ENCODE results near the gene MACROH2A2. TPM values are rescaled to one million over a fixed set of nuclear protein-coding genes. Genes with fewer than 3 reads are reported as not detected.

Gene MACROH2A2
- total and polyA plus RNA-seq, 2 of the 4 experiments (the other 2 are of a cell fraction), result 16.1 to 17.4 TPM

DNA sequence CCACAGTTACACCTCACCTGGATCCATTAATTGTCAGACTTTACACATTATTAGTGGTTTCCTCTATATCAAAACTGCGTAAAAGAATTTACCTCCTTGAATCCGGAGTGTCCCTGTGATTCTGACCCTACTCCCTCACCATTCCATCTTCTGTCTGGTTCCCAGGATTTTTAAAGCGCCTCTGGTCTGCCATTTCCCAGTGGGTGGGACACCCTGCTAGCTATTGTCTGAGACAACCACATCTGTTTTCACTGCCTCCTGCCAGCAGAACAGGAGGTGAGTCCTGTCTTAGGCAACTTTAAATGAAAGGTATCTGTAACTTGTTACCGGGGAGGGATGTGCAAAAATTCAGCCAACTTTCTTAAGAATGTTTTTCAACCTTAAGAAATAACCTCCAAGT is 2.3 kb downstream of the MACROH2A2 start:
- no peak overlapping the region for H3K18ac ChIP-seq (ENCODE audit: low read depth, low read length)
- H2AK9ac ChIP-seq (replicated peaks; ENCODE audit: low read depth, low read length, poor library complexity), result no peak overlapping the region
- H3K27me3 ChIP-seq (ENCODE audit: control insufficient read depth, insufficient read depth, low read length), result peaks cover 12% of the 10 kb centered on the region
- WGBS, 2 experiments (ENCODE audit: extremely low coverage in 2 of 2, insufficient read length in 1 of 2), result no CpG with 5 or more reads among the region's 4 CpGs
- TF ChIP-seq POLR2A (IDR thresholded peaks at IDR 0.05; ENCODE audit: low read depth, low read length), result no peak
- no peak for TF ChIP-seq CEBPB (IDR thresholded peaks at IDR 0.05; ENCODE audit: low read depth, low read length)
- no peak for TF ChIP-seq SMC3 (IDR thresholded peaks at IDR 0.05; ENCODE audit: low read depth, low read length)
- TF ChIP-seq MAZ (IDR thresholded peaks at IDR 0.05; ENCODE audit: borderline replicate concordance, low read depth, low read length), result no peak
- TF ChIP-seq FOS (IDR thresholded peaks at IDR 0.05; ENCODE audit: low read depth, low read length), result no peak
- no peak for TF ChIP-seq MAFK (IDR thresholded peaks at IDR 0.05; ENCODE audit: low read depth, low read length)
- intact Hi-C loops (cut with micrococcal nuclease) (loop anchor here (5.0 kb wide), 1 partner anchor 83 kb away; no protein-coding TSS in a partner anchor), in situ Hi-C loops (cut with MboI; ENCODE audit: low sequenced_read_pairs) (no loop called here), dilution Hi-C loops (cut with HindIII; ENCODE audit: low sequenced_read_pairs, unreplicated experiment) (no loop called here)
- DNase-seq, result no peak
- H4K5ac ChIP-seq (ENCODE audit: low read depth, low read length), result no peak overlapping the region
- H3K4ac ChIP-seq (ENCODE audit: low read depth, low read length), result no peak overlapping the region
- H3K9me1 ChIP-seq (ENCODE audit: insufficient read depth, low read length), result no peaks in the 10 kb centered on the region; the same call in 1 of the 2 replicates
- no peak overlapping the region for H4K8ac ChIP-seq (ENCODE audit: low read depth in 2 of 2, low read length in 2 of 2)
- H3K27ac ChIP-seq (ENCODE audit: insufficient read depth, low read length), result no peak overlapping the region
- peaks cover 4% of the 10 kb centered on the region; the same call in 1 of the 2 replicates for H4K20me1 ChIP-seq (ENCODE audit: insufficient read depth, low read length)
- H2BK20ac ChIP-seq (ENCODE audit: low read depth, low read length), result no peak overlapping the region
- H2AFZ ChIP-seq (replicated peaks; ENCODE audit: low read length, poor library complexity), result no peak overlapping the region
- no peak overlapping the region for H2BK5ac ChIP-seq (ENCODE audit: low read depth, low read length, poor library complexity, severe bottlenecking)
- H2BK120ac ChIP-seq (ENCODE audit: low read depth, low read length), result no peak overlapping the region
- H3K14ac ChIP-seq (replicated peaks; ENCODE audit: low read depth, low read length), result no peak overlapping the region
- no peak overlapping the region for H3K4me2 ChIP-seq (ENCODE audit: low read depth, low read length)
- H3K9me3 ChIP-seq (ENCODE audit: control insufficient read depth, insufficient read depth, low read length), result no peaks in the 10 kb centered on the region
- no peak overlapping the region for H4K91ac ChIP-seq (ENCODE audit: insufficient read depth, low read depth, low read length)
- H3K9ac ChIP-seq (ENCODE audit: low read depth, low read length), result no peak overlapping the region
- no TSS peak for BruUV-seq (replicated peaks)
- H2AK5ac ChIP-seq (ENCODE audit: low read depth, low read length), result no peak overlapping the region
- peaks cover 13 to 15% of the 10 kb centered on the region in 2 experiments; a peak in 3 of 4 replicates for H3K79me1 ChIP-seq (ENCODE audit: low read depth in 1 of 2, low read length in 2 of 2)
- no peak overlapping the region for H3K56ac ChIP-seq (ENCODE audit: extremely low read depth, insufficient read depth, low read length)
- no peaks in the 10 kb centered on the region for H3K36me3 ChIP-seq (ENCODE audit: control insufficient read depth, insufficient read depth, low read length)
- ChIA-PET POLR2A (ENCODE audit: unreplicated experiment) (no interaction called here), CTCF (no interaction called here)
- no peak overlapping the region for H2BK15ac ChIP-seq (ENCODE audit: low read depth, low read length)
- no peaks in the 10 kb centered on the region for H3K4me1 ChIP-seq (ENCODE audit: control insufficient read depth, insufficient read depth, low read length)
- no peak overlapping the region for H3K4me3 ChIP-seq (ENCODE audit: insufficient read depth, low read depth, low read length)
- H3K23ac ChIP-seq (ENCODE audit: low read depth, low read length), result no peak overlapping the region
- no peak for ATAC-seq (ENCODE audit: low read depth)
